SU-DHL-6 (cell line): ENCODE data around the gene IL7R.

Experiments
- H2AFZ ChIP-seq: fragments of 200-600 bp; sonication (generic); 2 replicates; pipeline ENCODE4 v1.6.1; 2014; ENCODE audit warnings: low read depth, mild to moderate bottlenecking, moderate library complexity, mixed read lengths, antibody characterized with exemption, low read length; ENCODE audit not compliant: severe bottlenecking
- H3F3A ChIP-seq: fragments of 200-600 bp; shearing (Covaris generic); 2 replicates; pipeline ENCODE4 v1.6.0; 2016; ENCODE audit warnings: antibody characterized with exemption, mild to moderate bottlenecking; ENCODE audit not compliant: insufficient read depth
- H3K27ac ChIP-seq: fragments of 200-600 bp; sonication (generic); 2 replicates; pipeline ENCODE4 v1.5.1; 2016; ENCODE audit warnings: low read depth, mild to moderate bottlenecking, low read length, moderate library complexity, mixed read lengths
- H3K27me3 ChIP-seq: fragments of 200-600 bp; sonication (generic), shearing (Covaris generic); 2 replicates; pipeline ENCODE4 v1.6.0; 2014; ENCODE audit warnings: mild to moderate bottlenecking, low read length
- H3K36me3 ChIP-seq: fragments of 200-600 bp; sonication (generic); 2 replicates; pipeline ENCODE4 v1.6.1; 2014; ENCODE audit warnings: mild to moderate bottlenecking, low read length, mixed read lengths
- H3K4me2 ChIP-seq: fragments of 300-600, 200-600 bp; shearing (Covaris generic), sonication (generic); 2 replicates; pipeline ENCODE4 v1.6.0; 2014; ENCODE audit warnings: low read length, low read depth, mild to moderate bottlenecking; ENCODE audit not compliant: poor library complexity, severe bottlenecking
- H3K4me3 ChIP-seq: fragments of 200-600 bp; sonication (generic); 2 replicates; pipeline ENCODE4 v1.5.1; 2014; ENCODE audit warnings: antibody characterized with exemption, low read length, mild to moderate bottlenecking, mixed read lengths; ENCODE audit not compliant: insufficient read depth, poor library complexity, severe bottlenecking
- H3K79me2 ChIP-seq: fragments of 200-600 bp; sonication (generic); 2 replicates; pipeline ENCODE4 v1.6.1; 2014; ENCODE audit warnings: mild to moderate bottlenecking, low read length, moderate library complexity; ENCODE audit not compliant: insufficient read depth
- H3K9ac ChIP-seq: fragments of 200-600 bp; sonication (generic); 2 replicates; pipeline ENCODE4 v1.7.0; 2014; ENCODE audit warnings: mild to moderate bottlenecking, low read length
- H3K9me2 ChIP-seq: fragments of 200-600 bp; sonication (generic); replicated peaks from 2 replicates; pipeline ENCODE4 v1.6.1; 2014; ENCODE audit warnings: low read length; ENCODE audit not compliant: insufficient read depth
- H3K9me3 ChIP-seq: fragments of 200-600 bp; sonication (generic); 2 replicates; pipeline ENCODE4 v1.6.1; 2014; ENCODE audit warnings: low read length, mixed read lengths; ENCODE audit not compliant: insufficient read depth
- H4K20me1 ChIP-seq: fragments of 200-600 bp; sonication (generic); 2 replicates; pipeline ENCODE4 v1.6.1; 2014; ENCODE audit warnings: low read depth, mild to moderate bottlenecking, antibody characterized with exemption, low read length, moderate library complexity, mixed read lengths
- CTCF ChIP-seq: fragments of 200-600 bp; sonication (generic); IDR thresholded peaks from one replicate; pipeline ENCODE4 v1.5.1; 2017; ENCODE audit warnings: antibody characterized with exemption, mild to moderate bottlenecking, low read length, moderate library complexity; ENCODE audit not compliant: insufficient read depth, poor library complexity, severe bottlenecking
- EZH2phosphoT487 ChIP-seq: fragments of 200-600 bp; sonication (generic), shearing (Covaris generic); conservative IDR thresholded peaks from 2 replicates; pipeline ENCODE4 v1.6.1; 2018; ENCODE audit warnings: mild to moderate bottlenecking, antibody characterized with exemption, low read length, moderate library complexity, mixed read lengths

IL7R gene

GRCh38 chr5:35878079-35878478 lies 21.4 kb downstream of the IL7R start:
- H3K36me3 ChIP-seq: no peaks in the 10 kb centered on the region
- H3K27ac ChIP-seq: no peak overlapping the region
- no peaks in the 10 kb centered on the region for H3K9me3 ChIP-seq
- H3K4me3 ChIP-seq: no peak overlapping the region
- H3K9me2 ChIP-seq: no peaks in the 10 kb centered on the region; the same call in 1 of the 2 replicates
- H3K9ac ChIP-seq: no peak overlapping the region
- H3F3A ChIP-seq: no peaks in the 10 kb centered on the region
- H3K4me2 ChIP-seq: no peak overlapping the region
- no peaks in the 10 kb centered on the region for H3K79me2 ChIP-seq
- H3K27me3 ChIP-seq: no peaks in the 10 kb centered on the region
- H2AFZ ChIP-seq: no peak overlapping the region
- TF ChIP-seq CTCF (no peak), EZH2phosphoT487 (no peak)
- H4K20me1 ChIP-seq: no peaks in the 10 kb centered on the region

GRCh38 chr5:35879096-35879495 lies 22.4 kb downstream of the IL7R start:
- H3K9ac ChIP-seq: no peak overlapping the region
- TF ChIP-seq EZH2phosphoT487 (no peak), CTCF (no peak)
- H3K9me3 ChIP-seq: no peaks in the 10 kb centered on the region
- H3K27ac ChIP-seq: no peak overlapping the region
- no peaks in the 10 kb centered on the region for H4K20me1 ChIP-seq
- H3K36me3 ChIP-seq: no peaks in the 10 kb centered on the region
- no peaks in the 10 kb centered on the region for H3F3A ChIP-seq
- H3K27me3 ChIP-seq: no peaks in the 10 kb centered on the region
- H3K4me2 ChIP-seq: no peak overlapping the region
- H3K79me2 ChIP-seq: no peaks in the 10 kb centered on the region
- no peak overlapping the region for H3K4me3 ChIP-seq
- H2AFZ ChIP-seq: no peak overlapping the region
- no peaks in the 10 kb centered on the region; the same call in 1 of the 2 replicates for H3K9me2 ChIP-seq

- H3K36me3 ChIP-seq: no peaks in the 10 kb centered on the region
- H3K4me3 ChIP-seq: no peak overlapping the region
Observed at GRCh38 chr5:35879649-35880048, 23.0 kb downstream of the IL7R start.

More at GRCh38 chr5:35879649-35880048, 23.0 kb downstream of the IL7R start:
- Histone ChIP-seq H3F3A (no peaks in the 10 kb centered on the region), H3K9me2 (no peaks in the 10 kb centered on the region; the same call in 1 of the 2 replicates), H3K9ac (no peak overlapping the region), H3K79me2 (no peaks in the 10 kb centered on the region), H2AFZ (no peak overlapping the region), H3K4me2 (no peak overlapping the region), H3K27me3 (no peaks in the 10 kb centered on the region), H3K9me3 (no peaks in the 10 kb centered on the region), H4K20me1 (no peaks in the 10 kb centered on the region), H3K27ac (no peak overlapping the region)
- TF ChIP-seq EZH2phosphoT487 (no peak), CTCF (no peak)
